Measurements from ENCODE around the gene SPAG4.

GRCh38 chr20:35635652-35636051 lies 20.0 kb downstream of the SPAG4 start:
- TF ChIP-seq, protein P1, sequence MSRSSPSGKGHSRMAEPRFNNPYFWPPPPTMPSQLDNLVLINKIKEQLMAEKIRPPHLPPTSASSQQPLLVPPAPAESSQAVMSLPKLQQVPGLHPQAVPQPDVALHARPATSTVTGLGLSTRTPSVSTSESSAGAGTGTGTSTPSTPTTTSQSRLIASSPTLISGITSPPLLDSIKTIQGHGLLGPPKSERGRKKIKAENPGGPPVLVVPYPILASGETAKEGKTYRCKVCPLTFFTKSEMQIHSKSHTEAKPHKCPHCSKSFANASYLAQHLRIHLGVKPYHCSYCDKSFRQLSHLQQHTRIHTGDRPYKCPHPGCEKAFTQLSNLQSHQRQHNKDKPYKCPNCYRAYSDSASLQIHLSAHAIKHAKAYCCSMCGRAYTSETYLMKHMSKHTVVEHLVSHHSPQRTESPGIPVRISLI (tag by site-specific recombination; IDR thresholded peaks at IDR 0.05): no peak
- TF ChIP-seq ZNF423 (tag by site-specific recombination; IDR thresholded peaks at IDR 0.05): no peak
- TF ChIP-seq, protein P2, sequence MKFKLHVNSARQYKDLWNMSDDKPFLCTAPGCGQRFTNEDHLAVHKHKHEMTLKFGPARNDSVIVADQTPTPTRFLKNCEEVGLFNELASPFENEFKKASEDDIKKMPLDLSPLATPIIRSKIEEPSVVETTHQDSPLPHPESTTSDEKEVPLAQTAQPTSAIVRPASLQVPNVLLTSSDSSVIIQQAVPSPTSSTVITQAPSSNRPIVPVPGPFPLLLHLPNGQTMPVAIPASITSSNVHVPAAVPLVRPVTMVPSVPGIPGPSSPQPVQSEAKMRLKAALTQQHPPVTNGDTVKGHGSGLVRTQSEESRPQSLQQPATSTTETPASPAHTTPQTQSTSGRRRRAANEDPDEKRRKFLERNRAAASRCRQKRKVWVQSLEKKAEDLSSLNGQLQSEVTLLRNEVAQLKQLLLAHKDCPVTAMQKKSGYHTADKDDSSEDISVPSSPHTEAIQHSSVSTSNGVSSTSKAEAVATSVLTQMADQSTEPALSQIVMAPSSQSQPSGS (tag by site-specific recombination; IDR thresholded peaks at IDR 0.05; ENCODE audit: low read depth): no peak
- TF ChIP-seq, protein P3, sequence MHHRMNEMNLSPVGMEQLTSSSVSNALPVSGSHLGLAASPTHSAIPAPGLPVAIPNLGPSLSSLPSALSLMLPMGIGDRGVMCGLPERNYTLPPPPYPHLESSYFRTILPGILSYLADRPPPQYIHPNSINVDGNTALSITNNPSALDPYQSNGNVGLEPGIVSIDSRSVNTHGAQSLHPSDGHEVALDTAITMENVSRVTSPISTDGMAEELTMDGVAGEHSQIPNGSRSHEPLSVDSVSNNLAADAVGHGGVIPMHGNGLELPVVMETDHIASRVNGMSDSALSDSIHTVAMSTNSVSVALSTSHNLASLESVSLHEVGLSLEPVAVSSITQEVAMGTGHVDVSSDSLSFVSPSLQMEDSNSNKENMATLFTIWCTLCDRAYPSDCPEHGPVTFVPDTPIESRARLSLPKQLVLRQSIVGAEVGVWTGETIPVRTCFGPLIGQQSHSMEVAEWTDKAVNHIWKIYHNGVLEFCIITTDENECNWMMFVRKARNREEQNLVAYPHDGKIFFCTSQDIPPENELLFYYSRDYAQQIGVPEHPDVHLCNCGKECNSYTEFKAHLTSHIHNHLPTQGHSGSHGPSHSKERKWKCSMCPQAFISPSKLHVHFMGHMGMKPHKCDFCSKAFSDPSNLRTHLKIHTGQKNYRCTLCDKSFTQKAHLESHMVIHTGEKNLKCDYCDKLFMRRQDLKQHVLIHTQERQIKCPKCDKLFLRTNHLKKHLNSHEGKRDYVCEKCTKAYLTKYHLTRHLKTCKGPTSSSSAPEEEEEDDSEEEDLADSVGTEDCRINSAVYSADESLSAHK (tag by site-specific recombination; IDR thresholded peaks at IDR 0.05): no peak
